ACHN (cell line): ENCODE data around the gene MKKS.
"Not testable (repeated sequence)": the region's sequence is repeated elsewhere in the genome, so short reads cannot be mapped to it uniquely, and the experiment has no call there.

ENCODE experiments used
- DNase-seq: peaks from one replicate; pipeline ENCODE4 v3.0.0-alpha.2; 2015
- in situ Hi-C: cut with HindIII; loops from 2 replicates; pipeline ENCODE4 v1.10.0; 2017; ENCODE audit warnings: low sequenced_read_pairs, low pct_ligation_motif_present, low pct_unique_long_range_greater_than_20kb

Gene MKKS

DNA sequence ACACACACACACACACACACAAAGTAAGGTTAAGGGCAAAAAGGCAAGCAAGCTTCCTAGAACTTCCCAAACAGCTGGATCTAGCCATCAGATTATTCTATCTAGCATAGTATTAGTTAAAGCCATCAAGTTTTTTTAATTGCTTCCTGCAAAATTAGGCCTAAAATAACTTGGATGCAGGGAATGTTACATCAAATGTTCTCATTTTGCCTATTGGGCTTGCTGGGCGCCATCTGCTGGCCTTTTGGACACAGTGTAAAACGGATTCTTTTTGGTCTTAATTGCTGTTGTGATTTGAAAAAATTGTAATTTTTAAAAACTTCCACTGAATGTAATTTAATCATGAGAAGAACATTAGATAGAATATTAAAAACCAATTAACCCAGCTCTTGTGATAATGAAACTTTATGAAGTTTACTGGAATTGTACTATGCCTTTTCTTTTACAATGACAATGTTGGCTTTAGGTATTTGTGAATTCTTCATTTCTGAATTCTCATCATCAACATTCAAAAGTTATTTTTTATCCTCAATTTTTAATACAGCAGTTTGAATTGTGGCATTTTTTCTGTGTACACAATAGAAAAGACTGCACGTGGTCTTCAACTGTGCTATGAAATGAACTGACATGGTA, 6.8 kb downstream of the MKKS start:
- in situ Hi-C loops: no loop called here
- peak; percentile 58 for DNase-seq

DNA sequence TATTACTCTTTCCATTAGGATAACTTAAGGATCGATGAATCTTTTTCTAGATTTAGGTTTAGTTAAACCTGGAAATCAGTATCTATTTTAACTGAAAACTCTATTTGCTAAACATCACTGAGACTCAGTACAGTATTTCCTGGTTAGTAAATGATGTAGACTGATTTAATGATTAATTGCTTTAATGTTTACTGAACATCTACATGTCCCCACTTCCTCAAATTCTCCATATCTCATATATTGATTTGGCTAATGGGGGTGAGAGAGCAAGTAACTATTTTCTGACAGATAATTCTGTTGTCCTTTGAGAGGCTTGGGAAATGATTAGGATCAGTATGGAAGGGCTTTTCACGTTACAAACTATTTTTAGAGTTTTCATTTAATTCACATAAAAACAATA, 10.3 kb downstream of the MKKS start:
- in situ Hi-C loops: no loop called here
- no peak for DNase-seq

DNA sequence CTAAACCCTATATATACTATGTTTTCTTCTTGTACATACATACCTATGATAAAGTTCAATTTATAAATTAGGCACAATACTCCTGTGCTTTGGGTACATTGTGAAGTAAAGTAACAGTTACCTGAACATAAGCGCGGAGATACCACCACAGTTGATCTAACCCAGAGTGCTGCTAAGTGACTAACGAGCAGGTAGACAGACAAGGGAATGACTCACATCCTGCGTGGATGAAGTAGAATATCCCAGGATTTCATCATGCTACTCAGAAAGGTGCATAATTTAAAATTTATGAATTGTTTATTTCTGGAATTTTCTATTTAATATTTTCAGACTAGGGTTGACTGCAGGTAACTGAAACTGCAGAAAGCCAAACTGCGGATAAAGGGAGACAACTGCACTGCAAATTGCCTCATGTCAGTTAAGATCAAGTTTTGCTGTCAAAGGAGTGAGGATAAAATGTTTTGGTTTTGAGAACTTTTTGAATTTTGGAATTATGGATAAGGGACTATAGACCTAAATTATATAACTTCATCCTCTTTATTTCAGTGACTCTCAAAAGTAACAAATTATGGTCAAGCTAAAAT, 14.4 kb downstream of the MKKS start:
- DNase-seq: peak; percentile 67
- in situ Hi-C loops: no loop called here

DNA sequence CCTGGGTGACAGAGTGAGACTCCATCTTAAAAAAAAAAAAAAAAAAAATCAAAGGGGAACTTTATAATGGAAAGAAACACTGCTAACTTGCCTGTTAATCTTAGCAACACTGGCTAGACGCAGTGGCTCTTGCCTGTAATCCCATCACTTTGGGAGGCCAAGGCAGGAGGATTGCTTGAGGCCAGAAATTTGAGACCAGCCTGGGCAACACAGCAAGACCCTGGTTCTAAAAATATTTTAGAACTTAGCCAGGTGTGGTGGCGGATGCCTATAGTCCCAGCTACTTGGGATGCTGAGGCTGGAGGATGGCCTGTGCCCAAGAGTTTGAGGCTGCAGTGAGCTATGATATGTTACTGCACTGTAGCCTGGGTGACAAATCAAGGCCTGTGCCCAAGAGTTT, 16.8 kb downstream of the MKKS start:
- DNase-seq, in situ Hi-C loops: not testable (repeated sequence)

DNA sequence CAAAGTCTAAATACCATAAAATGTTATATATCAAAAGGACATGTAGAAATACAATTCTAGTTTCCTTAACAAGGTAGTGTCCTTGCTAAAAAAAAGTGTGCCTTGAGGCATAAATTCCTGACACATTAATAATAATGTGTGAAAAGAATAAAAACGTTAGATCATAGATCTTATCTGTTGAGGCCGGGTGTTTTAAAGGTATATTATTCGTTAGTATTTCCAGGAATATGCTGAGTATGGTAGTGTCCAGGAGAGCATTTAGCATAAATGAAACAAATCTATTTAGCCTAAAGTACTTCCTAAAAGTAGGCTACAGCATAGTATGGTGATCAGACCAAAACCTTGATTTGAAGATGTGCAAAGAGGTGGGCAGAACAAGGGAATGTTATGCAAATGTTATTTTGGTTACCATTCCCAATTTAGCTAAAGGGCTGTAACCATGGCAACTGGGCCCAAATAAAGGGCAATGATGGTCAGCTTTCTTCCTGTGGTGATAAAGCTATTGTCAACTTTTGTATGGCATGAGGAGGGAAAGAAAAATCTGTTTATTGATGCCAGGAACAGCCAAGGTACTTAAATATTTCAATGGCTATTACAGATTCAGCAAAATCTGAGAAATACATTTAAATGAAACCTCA, 18.9 kb downstream of the MKKS start:
- in situ Hi-C loops: no loop called here
- no peak for DNase-seq

DNA sequence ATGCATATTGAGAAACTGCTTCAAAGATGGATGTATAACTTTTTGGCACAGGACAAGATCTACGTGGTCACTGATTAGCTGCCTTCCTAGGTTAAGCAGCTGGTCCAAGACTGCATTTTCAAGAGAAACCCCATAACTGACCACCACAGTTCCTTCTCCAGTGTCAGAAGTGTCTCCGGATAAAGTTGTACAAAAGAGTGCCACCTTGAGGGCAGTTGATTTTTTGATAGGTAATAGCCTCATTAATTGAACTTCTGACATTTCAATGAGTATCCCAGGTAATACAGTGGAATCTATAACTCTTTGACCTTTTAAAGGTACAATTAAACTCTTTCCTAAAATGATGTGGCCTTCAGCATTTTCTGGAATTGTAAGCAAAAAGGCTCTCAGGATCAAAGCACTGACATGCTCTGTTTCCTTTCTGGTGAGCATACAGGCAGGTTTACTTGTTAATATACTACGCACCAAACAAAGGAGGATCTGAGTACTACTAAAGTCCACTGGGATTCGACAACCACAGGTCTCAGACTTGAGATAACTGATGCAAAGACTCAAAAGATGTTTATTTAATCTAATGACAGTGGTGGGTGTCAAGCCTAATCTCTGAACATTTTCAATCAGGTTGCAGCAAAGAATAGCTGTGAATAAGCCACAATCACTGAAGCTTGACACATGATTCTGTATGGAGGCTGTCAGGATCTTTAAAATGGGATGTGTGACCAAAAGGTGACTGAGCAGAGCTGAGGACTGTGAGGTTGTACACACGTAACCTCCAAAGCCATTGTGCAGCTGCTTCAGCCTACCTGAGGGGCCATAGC, 21.2 kb downstream of the MKKS start:
- in situ Hi-C loops: no loop called here
- DNase-seq: no peak

DNA sequence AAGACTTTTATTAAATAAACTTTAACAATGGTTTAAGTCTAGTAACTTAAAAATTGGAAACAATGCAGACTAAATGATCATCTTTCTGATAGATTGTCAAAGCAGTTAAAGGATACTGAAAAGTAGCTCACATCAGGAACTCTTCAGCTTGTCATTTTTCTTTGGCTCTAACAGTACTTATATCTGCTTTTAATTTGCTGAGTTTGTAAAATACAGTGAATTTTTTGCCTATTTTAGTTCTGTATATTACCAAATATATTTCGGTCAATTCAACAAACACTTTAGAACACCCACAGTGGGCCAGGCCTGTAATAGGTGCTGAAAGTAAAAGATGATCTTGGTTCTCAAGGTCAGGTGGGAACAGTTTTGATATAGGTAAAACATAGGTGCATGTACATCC, 22.3 kb downstream of the MKKS start:
- DNase-seq: no peak
- in situ Hi-C loops: no loop called here

DNA sequence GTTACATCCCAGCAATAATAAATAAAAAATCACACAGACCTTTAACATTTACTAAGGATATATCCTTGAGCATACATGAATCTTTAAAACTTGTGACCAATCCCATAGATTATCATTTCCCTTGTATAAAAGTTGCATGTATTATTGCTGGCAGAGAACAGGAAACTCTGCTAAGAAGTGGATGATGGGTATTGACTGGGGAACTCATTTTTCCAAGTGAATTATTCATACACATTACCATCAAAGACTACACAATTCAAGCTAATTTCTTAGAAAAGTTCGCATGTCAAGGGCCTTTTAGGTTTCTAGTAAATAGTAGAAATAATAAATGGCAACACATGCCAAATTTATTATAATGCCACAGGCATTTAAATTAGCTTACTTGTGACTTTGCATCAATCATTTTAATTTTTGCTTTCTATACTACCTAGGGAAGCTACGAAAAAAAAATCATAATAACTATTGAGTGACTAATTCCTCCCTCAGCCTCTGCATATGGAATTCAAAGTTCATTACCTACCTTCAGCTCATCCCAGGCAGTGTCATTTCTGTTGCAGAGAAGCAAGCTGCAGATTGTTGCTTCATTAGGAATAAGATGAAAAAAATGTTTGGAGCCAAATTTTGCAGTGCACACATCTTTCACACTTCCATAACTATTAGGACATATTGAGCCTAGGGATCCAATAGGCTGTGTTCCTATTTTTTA, 25.8 kb downstream of the MKKS start:
- no peak for DNase-seq
- in situ Hi-C loops: no loop called here

DNA sequence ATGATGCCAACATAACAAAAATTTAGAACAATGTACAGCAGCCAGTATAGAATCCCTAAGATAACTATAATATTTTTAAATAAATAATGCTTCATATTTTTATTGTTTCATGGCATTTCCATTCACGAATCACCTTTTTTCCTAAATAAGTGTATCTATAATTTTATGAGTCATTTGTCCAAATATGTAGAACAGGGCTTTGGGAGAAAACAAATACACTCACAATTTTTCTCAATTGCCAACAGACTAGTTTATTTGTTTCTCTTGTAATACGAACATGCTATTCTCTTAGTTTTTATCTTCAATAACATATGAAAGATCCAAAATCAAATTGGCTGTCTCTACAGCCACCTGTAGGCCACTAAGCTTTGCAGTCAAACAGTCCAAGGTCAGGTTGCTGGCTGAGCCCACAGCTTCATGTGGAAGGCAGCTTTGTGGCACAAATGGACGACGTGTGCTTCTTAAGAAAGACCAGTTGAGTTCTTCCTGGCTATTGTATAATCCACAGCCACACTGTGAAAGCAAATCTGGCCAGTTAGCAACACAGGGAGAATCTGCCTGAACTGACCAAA, 29.0 kb downstream of the MKKS start:
- DNase-seq: no peak
- in situ Hi-C loops: no loop called here

DNA sequence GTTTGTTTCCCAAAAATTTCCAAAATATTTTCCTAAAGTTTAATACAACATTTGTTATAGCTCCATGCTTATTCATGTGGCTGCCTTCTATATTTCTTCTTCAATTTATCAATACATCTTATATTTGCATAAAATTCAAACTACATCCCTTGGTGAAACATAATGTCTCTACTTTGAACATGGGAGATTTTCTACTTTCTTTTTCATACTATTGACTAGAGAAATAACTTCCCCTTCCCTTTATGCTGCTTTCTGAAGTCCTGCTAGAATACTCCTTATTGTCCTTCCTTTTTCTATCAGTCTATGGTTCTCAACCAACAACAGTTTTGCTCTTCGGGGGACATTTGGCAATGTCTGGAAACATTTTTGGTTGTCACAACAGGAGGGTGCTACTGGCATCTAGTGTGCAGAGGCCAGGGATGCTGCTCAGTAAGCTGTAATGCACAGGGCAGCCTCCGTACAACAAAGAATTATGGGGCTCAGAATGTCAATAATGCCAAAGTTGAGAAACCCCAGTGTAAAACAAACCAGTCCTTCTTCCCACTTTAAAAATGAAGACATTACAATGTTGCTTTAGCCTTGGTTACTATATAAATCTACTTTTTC, 29.9 kb downstream of the MKKS start:
- in situ Hi-C loops: no loop called here
- DNase-seq: no peak

DNA sequence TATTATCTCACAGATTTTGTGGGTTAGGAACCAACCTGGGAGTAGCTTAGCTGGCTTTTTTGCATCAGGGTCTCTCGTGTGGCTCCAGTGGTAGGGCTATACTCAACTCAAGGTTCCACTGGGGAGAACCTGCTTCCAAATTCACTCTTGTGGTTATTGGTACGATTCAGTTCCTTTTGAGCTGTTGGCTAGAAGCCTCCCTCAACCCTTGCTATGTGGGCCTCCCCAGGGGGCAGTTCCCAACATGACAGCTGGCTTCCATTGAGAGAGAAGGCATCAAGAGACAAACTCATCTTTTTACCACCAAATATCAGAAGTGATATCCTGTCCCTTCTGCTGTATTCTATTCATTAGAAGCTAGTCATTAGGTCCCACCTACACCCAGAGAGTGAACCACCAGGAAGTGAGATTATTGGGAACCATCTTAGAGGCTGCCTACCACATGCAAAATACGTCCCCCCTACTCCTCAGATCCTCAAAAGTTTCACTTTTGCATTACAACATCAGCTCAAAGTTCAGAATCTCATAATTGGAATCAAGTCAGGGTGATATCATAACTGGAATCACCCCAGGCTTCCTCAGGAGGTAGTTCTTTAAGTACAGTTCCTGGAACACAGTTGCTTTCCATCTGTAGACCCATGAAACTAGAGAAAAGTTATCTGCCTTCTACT, 30.9 kb downstream of the MKKS start:
- DNase-seq: no peak
- in situ Hi-C loops: no loop called here

DNA sequence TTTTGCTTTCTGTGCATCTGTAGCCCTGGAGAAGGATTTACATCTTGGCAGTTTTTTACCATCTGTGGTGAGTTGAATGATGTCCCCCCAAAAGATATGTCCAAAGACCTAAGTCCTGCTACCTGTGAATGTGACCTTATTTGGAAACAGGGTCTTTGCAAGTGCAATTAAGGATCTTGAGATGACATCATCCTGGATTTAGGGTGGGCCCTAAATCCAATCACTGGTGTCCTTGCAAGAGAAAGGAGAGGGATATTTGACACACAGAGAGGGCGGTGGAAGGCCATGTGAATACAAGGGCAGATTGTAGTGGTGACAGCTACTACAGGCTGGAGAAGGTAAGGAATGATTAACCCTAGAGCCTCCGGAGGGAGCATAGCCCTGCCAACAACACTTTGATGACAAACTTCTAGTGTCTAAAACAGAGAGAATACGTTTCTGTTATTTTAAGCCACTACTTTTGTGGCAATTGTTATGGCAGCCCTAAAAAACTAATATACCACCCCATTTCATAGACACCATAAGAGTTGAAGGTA, 35.1 kb downstream of the MKKS start:
- in situ Hi-C loops: no loop called here
- DNase-seq: no peak

DNA sequence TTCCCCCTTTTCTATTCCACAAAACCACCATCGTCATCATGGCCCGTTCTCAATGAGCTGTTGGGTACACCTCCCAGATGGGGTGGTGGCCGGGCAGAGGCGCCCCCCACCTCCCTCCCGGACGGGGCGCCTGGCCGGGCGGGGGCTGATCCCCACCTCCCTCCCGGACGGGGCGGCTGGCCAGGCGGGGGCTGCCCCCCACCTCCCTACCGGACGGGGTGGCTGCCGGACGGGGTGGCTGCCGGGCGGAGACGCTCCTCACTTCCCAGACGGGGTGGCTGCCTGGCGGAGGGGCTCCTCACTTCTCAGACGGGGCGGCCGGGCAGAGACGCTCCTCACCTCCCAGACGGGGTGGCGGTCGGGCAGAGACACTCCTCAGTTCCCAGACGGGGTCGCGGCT, 39.3 kb downstream of the MKKS start:
- DNase-seq, in situ Hi-C loops: not testable (repeated sequence)

DNA sequence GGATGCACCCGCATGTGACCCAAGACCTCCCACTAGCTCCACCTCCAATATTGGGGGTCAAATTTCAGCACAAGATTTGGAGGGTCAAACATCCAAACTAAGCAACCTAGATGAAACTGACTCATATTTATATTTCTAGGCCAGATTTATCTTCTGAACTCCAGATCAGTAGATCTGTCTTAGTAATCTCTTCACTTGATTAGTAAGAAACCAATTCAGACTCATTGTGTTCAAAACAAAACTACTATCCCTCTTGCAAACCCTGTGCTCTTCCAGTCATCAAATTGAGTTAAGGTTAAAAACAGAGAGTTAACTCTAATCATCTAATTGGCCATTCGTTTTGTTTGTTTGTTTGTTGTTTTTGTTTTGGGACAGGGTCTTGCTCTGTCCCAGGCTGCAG, 43.3 kb downstream of the MKKS start:
- in situ Hi-C loops: no loop called here
- DNase-seq: no peak

DNA sequence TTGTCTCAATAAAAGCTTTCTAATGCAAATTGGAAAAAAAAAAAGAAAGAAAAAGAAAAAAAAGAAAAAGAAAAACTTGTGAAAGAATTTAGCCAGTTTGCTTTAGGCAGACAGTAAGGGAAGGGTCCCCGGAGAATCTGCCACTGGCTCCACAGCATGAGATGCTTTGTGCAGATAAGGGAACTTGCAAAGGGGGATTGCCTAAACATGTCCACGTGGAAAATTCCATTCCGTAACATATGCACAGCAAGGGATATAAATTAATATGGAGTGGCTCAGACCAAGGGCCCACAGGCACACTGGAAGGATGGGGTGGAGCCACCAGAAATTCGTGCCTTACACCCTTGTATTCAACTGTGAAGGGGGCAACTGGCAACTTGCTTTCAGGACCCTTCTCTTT, 45.4 kb downstream of the MKKS start:
- no peak for DNase-seq
- in situ Hi-C loops: no loop called here

DNA sequence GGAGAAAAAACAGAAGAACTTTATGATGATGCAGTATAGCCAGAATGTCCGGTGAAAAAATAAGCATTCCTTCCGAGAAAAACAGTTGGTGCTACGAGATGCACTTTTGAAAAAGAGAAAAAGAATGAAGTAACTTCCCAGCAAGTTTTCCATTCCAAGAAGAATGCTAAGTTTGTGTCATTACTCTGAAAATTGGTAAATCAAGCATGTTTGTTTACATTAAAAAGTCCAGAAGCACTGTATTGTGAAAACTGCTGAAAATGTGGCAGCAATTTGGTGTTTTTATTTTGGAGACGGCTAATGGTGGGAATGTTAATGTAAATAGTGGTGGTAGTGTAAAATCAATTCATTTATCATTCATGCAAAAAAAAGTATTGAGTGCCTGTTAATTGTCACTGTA, 46.3 kb downstream of the MKKS start:
- DNase-seq: no peak
- in situ Hi-C loops: no loop called here

DNA sequence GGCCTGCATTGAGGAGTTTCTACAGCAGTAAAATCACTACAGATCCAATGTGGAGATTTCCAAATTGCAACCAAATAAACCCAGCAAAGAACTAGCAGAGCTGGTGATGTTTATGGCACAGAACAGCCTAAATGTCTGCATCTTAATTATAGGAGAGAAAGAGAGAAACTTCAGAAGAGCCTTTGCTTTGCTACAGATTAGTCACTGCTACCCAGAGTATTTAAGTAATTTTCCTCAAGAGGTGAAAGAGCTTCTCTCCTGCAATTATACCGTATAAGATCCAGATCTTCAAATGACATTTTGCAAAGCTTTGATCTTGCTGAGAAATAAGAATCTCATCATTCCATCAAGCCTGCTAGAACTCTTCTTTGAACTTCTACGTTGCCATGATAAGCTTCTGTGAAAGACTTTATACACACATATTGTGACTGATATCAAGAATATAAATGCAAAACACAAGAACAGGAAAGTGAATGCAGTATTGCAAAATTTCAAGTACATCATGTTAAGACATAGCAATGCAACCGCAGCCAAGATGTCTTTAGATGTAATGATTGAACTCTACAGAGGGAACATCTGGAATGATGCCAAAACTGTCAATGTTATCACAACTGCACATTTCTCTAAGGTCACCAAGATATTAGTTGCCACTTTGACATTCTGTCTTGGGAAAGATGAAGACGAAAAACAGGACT, 48.0 kb downstream of the MKKS start:
- in situ Hi-C loops: no loop called here
- DNase-seq: no peak
